T1000 (cell line): ENCODE measurements around the gene NFIA.

Experiments used
- DNase-seq: peaks from one replicate; lab custom pipeline; 2025; ENCODE audit warnings: mixed read lengths; lab: John Stamatoyannopoulos, UW

Gene NFIA

DNA sequence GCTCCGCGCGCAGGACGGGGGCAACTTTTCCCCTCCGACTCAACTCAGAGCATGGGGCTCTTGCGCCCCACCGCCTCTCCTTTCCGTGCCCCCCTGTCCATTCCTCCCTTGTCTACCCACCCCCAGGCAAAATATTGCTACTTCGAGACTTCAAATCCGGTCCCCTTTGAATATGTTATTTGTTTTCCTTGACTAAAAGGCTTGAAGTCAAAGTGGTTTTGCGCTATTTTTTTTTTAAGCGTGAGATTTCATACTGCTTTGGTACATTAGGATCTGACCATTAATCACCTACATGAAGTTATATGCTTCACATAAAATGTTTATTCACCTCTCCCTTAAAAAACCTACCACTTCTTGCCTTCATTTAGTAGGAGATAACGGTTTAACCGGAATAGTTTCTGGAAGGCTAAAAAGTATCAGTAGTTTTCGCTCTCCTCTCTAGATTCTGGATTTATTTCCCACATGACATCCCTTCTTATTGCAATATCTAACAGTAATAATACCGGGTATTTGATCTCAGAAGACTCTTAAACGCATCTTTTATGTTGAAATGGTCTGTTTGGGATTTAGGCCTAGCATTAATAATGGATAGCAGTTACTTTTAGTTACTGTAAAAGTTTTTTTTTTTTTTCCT is 1.6 kb downstream of the NFIA start:
- DNase-seq: no peak

GRCh38 chr1:61084491-61085031 is 2.2 kb downstream of the NFIA start:
- DNase-seq: no peak

GRCh38 chr1:61085206-61085982 is 3.0 kb downstream of the NFIA start:
- DNase-seq: no peak

GRCh38 chr1:61085983-61086644 is 3.8 kb downstream of the NFIA start:
- DNase-seq: no peak

DNA sequence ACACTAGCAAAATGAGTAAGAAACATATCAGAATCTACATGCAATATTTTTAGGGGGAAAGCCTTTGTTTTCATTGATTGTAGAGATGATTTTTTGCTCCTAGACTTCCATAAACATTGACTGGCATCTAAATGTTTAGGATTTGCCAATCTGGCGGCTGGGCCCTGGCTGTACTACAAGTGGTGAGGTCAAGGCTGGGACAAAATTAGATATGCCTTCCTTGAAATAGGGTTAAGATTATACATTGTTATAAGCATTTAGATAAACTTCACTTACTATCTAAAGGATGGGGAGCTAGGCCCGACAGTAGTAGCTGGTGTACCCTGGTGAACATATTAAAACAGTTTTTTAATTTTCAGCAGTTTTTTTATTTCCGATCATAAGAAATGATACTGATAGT is 5.2 kb downstream of the NFIA start:
- no peak for DNase-seq

DNA sequence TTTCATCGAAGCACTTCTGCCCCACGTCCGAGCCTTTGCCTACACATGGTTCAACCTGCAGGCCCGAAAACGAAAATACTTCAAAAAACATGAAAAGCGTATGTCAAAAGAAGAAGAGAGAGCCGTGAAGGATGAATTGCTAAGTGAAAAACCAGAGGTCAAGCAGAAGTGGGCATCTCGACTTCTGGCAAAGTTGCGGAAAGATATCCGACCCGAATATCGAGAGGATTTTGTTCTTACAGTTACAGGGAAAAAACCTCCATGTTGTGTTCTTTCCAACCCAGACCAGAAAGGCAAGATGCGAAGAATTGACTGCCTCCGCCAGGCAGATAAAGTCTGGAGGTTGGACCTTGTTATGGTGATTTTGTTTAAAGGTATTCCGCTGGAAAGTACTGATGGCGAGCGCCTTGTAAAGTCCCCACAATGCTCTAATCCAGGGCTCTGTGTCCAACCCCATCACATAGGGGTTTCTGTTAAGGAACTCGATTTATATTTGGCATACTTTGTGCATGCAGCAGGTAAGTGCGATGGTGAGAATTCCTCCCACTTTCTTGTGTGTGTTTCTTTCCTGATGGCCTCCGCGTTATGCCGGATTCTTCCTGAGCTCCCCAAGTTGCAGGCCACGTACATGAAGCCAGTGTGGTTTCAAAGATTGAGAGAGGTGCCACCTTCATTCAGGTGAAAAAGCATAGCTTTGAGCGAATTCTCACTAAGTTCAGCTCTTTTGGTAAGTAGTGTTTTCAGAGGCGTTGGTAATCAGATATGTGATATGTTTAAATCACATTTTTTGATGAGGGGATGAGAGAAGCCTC is 6.0 kb downstream of the NFIA start:
- no peak for DNase-seq

DNA sequence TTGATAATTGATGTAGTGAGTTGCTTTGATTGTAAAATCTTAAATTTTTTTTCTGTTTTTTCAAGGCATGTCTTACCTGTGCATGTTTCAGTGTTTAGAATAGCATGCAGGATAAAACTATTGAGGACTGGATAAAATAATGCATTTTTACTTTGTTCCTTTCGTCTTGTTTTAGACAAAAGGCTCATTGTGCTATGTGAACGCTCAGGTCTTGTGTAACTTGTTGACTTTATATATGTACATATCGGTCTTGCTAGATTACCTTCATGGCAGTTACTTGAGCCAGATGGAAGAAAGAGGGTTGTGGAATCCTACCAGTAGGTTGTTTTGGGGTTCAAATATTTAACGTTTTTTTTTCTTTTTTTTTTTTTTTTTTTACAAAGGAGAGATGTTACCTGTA is 7.0 kb downstream of the NFIA start:
- DNase-seq: no peak

- DNase-seq: no peak
Observed at GRCh38 chr1:61089741-61090140, 7.4 kb downstream of the NFIA start.

DNA sequence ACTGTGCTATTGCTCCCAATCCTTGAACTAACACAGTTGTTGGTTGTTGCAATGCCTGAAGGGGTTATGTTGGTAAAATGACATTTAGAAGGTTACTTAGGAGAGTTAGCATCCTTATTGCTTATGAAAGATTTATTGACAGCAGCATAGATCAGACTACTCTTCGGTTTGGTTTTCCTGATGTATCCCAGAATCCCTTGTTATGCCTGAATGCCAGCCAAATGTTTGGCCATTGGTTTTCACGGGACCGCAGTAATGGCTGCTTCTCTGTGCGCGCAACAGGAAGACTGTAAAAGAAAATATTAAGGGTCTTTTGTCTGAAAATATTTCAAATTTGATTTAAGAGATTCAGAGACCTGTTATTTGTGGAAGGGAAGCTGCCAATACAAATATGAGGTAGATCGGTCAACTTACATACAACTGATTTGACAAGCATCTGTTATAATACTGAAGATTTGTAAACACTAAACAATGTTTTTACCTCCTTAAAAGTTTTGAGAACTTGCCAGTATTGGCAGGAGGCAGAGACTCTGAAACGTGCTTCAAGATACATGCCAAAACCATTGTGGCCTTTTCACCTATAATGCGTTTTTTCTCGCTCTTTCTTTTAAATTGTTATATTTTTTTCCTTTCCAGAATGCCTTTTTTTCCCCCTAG is 8.3 kb downstream of the NFIA start:
- DNase-seq: no peak

- DNase-seq: no peak
Observed at GRCh38 chr1:61091455-61091854, 9.1 kb downstream of the NFIA start.

GRCh38 chr1:61092642-61093041 is 10.3 kb downstream of the NFIA start:
- DNase-seq: no peak

GRCh38 chr1:61093525-61094137 is 11.3 kb downstream of the NFIA start:
- DNase-seq: no peak

DNA sequence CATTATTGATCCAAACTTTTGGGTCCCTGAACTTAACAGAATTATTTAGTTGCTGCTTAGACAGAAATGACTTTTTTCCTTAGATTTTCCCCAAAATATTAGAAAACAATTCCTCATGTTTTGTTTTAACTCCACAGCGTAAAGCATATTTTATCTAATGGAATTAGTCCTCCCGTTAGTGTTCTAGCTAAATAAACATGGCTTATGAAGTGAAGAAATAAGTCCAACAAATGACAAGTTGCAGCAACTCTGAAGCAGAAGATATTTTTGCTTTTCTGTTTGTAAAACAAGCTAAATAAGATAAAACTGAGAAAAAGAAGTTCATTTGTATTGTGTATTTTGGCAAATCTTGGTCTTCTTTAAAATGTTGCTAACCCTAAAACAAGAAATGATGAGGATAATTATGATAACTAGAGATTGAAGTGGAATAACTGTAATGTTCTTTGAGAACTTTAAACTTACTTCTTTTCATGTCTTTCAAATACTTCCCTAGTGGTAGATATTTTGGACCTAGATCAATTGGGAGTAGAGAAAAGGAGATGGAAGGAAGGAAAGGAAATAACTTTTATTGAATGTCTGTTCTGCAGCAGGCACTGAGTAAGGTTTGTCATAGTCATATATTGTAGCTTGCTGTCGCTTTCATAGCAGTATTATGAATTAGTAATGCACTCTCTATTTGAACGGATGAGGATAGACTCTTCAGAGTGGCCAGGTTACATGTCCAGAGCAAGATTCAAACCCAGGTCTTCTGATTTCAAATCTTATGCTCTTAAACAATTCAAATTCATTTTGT is 12.5 kb downstream of the NFIA start:
- no peak for DNase-seq

GRCh38 chr1:61095470-61095812 is 13.1 kb downstream of the NFIA start:
- no peak for DNase-seq

DNA sequence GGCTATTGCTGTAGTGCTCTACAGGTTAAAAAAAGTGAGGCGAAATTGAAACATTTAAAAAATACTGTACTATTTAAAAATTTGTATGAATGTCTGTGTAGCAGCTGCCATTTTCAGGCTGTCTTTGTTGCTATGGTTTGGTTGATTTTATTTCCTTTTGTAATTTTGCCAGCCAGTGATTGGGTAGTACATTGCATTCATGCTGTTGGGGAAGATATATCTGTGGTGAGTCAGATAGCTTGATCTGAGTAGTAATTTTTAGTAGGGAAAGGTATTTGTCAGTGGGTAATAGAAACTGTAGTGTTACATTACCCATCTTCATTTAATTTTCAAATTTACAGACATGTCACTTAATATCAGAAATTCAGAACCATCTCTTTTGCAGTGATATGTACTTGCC is 15.0 kb downstream of the NFIA start:
- DNase-seq: no peak

GRCh38 chr1:61097722-61098121 is 15.4 kb downstream of the NFIA start:
- DNase-seq: no peak

- DNase-seq: no peak
Observed at GRCh38 chr1:61098333-61098732, 16.0 kb downstream of the NFIA start.

- DNase-seq: no peak
Observed at GRCh38 chr1:61098906-61099437, 16.6 kb downstream of the NFIA start.

DNA sequence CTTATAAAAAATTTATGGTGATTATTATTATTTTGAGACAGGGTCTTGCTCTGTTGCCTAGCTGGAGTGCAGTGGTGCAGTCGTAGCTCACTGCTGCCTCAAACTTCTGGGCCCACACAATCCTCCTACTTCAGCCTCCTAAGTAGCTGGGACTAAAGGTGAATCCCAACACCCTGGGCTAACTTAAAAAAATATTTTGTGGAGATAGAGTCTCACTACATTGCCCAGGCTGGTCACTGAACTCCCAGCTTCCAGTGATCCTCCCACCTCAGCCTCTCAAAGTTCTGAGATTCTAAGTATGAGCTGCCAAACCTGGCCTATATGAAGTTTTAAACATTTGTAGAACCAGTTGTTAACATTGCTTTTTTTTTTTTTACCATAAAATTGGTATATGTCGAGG is 18.2 kb downstream of the NFIA start:
- no peak for DNase-seq

GRCh38 chr1:61101536-61101935 is 19.2 kb downstream of the NFIA start:
- DNase-seq: no peak
